Dermis microvascular lymphatic vessel endothelial cell (primary cell): ENCODE data around the gene CYTH1. TPM values are rescaled to one million over a fixed set of nuclear protein-coding genes. Genes with fewer than 3 reads are reported as not detected.

ENCODE experiments used
- DNase-seq, 2 donors: peaks; one replicate each; pipeline versions ENCODE4 v3.0.0 to v3.0.0-alpha.2; 2010; ENCODE audit warnings: low read depth in 2 of 2
- total RNA-seq: library from RNA; depleted of rRNA; stranded (reverse); fragments of >200 nt; gene quantifications from 2 replicates; pipeline ENCODE4 v1.2.1, GENCODE V29; 2014

Gene CYTH1
- total RNA-seq, 1 donor from 2014 or later, result 15.4 TPM

GRCh38 chr17:78624324-78625151 is 157.5 kb downstream of the CYTH1 start:
- DNase-seq, result no peak

Other genes with a start within 250 kb of the CYTH1 start
- under 0.01 TPM in 2 replicates for gene DNAH17, start 204.9 kb downstream of the CYTH1 start, total RNA-seq
- 7.8 and 18.2 TPM in 2 replicates for gene USP36, start 58.5 kb upstream of the CYTH1 start, total RNA-seq
- gene CEP295NL, start 120.9 kb upstream of the CYTH1 start, total RNA-seq, result 0.64 and 2.3 TPM in 2 replicates
- gene TIMP2, start 143.1 kb upstream of the CYTH1 start, total RNA-seq, result 34.5 and 112 TPM in 2 replicates
- 1.4 and 2.8 TPM in 2 replicates for gene LGALS3BP, start 197.7 kb upstream of the CYTH1 start, total RNA-seq
- 40.3 and 53.5 TPM in 2 replicates for gene CANT1, start 227.5 kb upstream of the CYTH1 start, total RNA-seq
- 8.3 and 10.7 TPM in 2 replicates for gene C1QTNF1, start 241.9 kb upstream of the CYTH1 start, total RNA-seq